Adipocyte (in vitro differentiated cells): ENCODE data around the gene MAJIN.

Source experiments
- DNase-seq: peaks from one replicate; pipeline ENCODE4 v3.0.0-alpha.2; 2015; ENCODE audit warnings: low read depth
- H3K27me3 ChIP-seq: replicated peaks from 2 replicates; pipeline ENCODE4 v1.7.0; 2013; ENCODE audit warnings: mild to moderate bottlenecking, low read length, moderate library complexity; ENCODE audit not compliant: control insufficient read depth, insufficient read depth
- H3K36me3 ChIP-seq: 2 replicates; pipeline ENCODE4 v1.7.0; 2013; ENCODE audit warnings: low read length, mild to moderate bottlenecking, moderate library complexity; ENCODE audit not compliant: control insufficient read depth, insufficient read depth, severe bottlenecking
- H3K4me1 ChIP-seq: 2 replicates; pipeline ENCODE4 v1.7.0; 2013; ENCODE audit warnings: mild to moderate bottlenecking, low read length, moderate library complexity; ENCODE audit not compliant: control insufficient read depth, insufficient read depth
- H3K4me3 ChIP-seq: 2 replicates; pipeline ENCODE4 v1.7.0; 2013; ENCODE audit warnings: mild to moderate bottlenecking, low read length, moderate library complexity
- H3K9ac ChIP-seq: 2 replicates; pipeline ENCODE4 v1.7.0; 2013; ENCODE audit warnings: mild to moderate bottlenecking, low read length, moderate library complexity
- H3K9me3 ChIP-seq: 2 replicates; pipeline ENCODE4 v1.7.0; 2013; ENCODE audit warnings: mild to moderate bottlenecking, low read length, moderate library complexity; ENCODE audit not compliant: control insufficient read depth

The MAJIN gene

DNA sequence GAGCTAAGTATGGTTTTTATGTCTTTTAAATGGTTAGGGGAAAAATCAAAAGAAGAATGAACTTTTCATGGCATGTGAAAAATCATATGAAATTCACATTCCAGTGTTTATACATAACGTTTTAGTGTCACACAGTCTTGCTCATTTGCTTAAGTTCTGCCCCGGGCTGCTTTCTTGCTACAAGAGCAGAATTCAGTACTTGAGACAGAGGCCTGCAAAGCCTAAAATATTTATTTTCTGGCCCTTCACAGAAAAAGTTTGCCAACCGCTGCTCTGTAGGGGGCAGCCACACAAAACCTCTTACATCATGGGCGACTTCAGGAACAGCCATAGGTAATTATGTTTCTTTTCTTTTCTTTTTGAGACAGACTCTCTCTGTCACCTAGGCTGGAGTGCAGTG lies 53.9 kb downstream of the MAJIN start:
- peaks cover 19% of the 10 kb centered on the region for H3K4me1 ChIP-seq
- H3K4me3 ChIP-seq: peak overlapping the region; percentile 83
- peak; percentile 85 for DNase-seq
- peaks cover 12% of the 10 kb centered on the region for H3K36me3 ChIP-seq
- H3K9ac ChIP-seq: peak overlapping the region; percentile 90
- no peaks in the 10 kb centered on the region for H3K27me3 ChIP-seq
- no peaks in the 10 kb centered on the region for H3K9me3 ChIP-seq

DNA sequence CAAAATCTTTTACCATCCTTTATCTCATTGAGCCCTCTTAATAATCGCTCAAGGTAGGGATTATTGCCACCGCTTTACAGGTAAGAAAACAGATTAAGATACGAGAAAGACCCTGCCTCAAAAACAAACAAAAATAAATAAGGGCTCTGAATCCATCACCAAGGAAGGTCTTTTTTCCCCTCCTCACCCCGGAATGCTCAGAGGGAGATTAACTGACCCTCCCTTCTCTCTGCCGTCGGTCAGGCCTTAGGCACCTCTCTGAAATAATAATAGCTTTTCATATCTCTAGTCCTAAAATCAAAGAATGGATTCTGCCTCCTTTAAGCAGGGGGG lies 54.3 kb downstream of the MAJIN start:
- peak overlapping the region; percentile 90 for H3K9ac ChIP-seq
- H3K9me3 ChIP-seq: no peaks in the 10 kb centered on the region
- peaks cover 16% of the 10 kb centered on the region for H3K36me3 ChIP-seq
- no peak for DNase-seq
- no peaks in the 10 kb centered on the region for H3K27me3 ChIP-seq
- peak overlapping the region; percentile 83 for H3K4me3 ChIP-seq
- peaks cover 19% of the 10 kb centered on the region for H3K4me1 ChIP-seq

DNA sequence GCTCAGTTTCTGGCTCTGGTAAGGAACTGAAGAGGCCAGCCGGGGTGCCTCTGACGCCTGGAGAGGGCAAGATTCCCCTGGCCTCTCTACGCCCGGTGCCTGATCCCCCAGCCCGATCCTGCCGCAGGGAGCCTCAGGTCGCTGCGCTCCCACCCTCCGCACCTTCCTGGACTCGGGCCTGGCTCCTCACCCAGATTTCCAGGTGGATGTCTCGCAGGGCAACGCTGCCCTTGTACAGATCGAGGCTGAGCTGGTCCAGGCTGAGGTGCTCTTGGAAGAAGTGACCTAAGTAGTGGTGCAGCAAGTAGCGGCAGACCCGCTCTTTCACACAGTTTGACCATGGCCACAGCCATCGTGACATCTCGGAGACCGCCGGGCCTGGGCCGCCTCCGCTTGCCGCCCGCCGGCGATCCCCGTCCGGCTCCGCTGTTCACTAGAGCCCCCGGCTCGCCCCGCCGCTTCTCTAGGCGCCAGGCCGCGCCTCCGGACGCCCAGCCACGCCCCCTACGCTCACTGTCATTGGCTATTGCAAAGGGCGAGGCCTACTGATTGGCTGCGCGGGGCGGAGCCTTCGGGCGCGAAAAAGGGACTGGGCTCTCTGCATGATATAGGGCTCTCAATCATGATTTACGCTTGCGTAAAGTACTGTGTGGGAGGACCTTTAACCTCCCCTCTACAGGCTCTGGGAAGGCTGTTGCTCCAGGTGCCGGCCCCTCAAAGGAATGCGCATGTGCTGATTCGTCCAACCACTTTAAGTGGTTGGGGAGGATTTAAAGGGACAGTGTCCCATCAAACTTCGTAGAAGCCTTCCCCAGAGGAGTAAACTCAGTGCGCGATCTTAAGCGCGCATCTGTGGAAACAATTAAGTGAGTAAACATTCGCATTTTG lies 54.9 kb downstream of the MAJIN start, which contains the start of gene ATG2A:
TSS of gene ATG2A (minus strand) at position 435 of the 888 bp plus-strand sequence. CDS start at position 361, 74 bp downstream.
- peaks cover 21% of the 10 kb centered on the region for H3K36me3 ChIP-seq
- no peaks in the 10 kb centered on the region for H3K27me3 ChIP-seq

DNA sequence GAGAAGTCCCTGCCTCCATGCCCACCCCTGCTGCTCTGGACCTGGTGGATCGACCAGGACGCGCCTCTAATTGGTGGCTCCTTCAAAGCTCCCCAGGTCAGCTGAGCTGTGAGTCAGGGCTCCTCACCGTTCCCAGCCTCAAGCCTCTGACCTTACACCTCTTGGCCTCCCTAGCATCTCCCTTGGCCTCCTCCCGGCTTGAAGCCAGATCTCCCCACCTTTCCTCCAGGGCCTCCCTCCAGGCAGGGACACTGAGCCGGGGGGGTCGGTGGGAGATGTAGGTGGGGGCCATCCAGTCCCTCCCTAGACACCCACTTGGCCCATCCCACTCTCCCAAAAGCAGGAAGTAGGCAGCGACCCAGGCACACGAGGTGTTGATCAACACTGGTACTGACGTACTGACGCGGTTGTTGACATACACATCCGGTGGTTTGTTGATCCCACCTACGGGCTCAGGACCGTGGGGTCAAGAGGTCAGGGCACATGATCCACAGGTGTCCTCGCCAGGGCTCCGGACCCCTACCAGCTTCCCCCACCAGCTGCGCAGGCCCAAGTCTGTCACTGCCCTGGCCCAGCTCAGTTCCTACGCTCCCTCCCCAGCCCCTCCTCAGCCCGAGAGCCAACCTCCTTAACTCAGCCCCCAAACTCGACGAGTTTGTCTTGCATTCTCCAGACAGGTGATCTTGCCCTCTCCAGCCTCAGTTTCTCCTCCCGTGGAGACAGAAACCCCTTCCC lies 55.7 kb downstream of the MAJIN start:
- peaks cover 19% of the 10 kb centered on the region for H3K4me1 ChIP-seq
- H3K36me3 ChIP-seq: peaks cover 29% of the 10 kb centered on the region
- no peaks in the 10 kb centered on the region for H3K9me3 ChIP-seq
- DNase-seq: peak; percentile 47
- peak overlapping the region; percentile 95 for H3K4me3 ChIP-seq
- no peaks in the 10 kb centered on the region for H3K27me3 ChIP-seq
- H3K9ac ChIP-seq: peak overlapping the region; percentile 97

More for the DNA sequence above, 54.9 kb downstream of the MAJIN start, which contains the start of gene ATG2A:
- Histone ChIP-seq H3K9me3 (no peaks in the 10 kb centered on the region), H3K9ac (peak within 1 kb of the TSS; percentile 97), H3K4me3 (peak within 1 kb of the TSS; percentile 95), H3K4me1 (peaks cover 19% of the 10 kb centered on the region)
- DNase-seq: peak; percentile 99

DNA sequence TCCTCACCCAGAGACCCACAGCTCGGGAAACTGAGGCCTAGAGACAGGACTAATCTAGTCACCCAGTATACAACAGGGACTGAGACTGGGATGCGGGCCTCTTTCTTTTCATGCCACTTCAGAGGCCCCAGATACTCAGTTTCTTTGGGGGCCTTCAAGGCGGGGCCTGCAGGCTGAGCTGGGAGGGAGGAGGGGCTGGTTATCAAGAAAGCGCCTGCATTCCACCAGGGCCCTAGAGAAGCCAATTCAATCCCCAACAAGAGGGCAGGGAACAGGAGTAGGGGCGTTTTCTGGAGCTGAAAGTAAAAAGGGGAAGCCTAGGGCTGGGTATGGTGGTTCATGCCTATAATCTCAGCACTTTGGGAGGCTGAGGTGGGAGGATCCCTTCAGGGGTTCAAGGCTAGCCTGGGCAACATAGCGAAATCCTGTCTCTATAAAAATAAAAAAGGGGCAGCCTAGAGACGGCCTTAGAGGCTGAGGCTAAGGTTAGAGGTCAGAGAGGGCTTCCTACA lies 56.5 kb downstream of the MAJIN start:
- peak overlapping the region; percentile 95 for H3K4me3 ChIP-seq
- DNase-seq: no peak

DNA sequence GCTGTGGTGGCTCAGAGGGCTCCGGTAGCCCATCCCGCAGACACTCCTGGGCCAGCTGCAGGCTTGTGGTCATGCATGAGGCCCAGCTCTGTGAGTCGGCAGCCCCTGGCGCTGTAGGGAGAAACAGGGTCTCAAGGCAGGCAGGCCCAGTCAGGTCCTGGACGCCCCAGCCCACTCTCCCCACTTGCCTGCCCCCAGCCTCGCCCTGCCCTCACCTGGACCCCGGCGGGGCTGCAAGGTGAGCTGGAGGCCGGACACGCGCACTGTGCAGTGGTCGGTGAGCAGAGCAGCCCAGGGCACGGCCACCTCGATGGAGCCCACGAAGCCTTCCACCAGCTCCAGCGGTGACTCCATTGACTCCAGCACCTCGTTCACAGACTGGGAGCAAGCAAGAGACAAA lies 57.8 kb downstream of the MAJIN start:
- peaks cover 19% of the 10 kb centered on the region for H3K4me1 ChIP-seq
- H3K9me3 ChIP-seq: no peaks in the 10 kb centered on the region
- no peak for DNase-seq
- no peak overlapping the region for H3K4me3 ChIP-seq
- H3K27me3 ChIP-seq: no peaks in the 10 kb centered on the region
- H3K9ac ChIP-seq: no peak overlapping the region
- H3K36me3 ChIP-seq: peaks cover 46% of the 10 kb centered on the region

More for the DNA sequence above, 56.5 kb downstream of the MAJIN start:
- Histone ChIP-seq H3K4me1 (peaks cover 19% of the 10 kb centered on the region), H3K9ac (peak overlapping the region; percentile 97), H3K36me3 (peaks cover 36% of the 10 kb centered on the region), H3K27me3 (no peaks in the 10 kb centered on the region), H3K9me3 (no peaks in the 10 kb centered on the region)

DNA sequence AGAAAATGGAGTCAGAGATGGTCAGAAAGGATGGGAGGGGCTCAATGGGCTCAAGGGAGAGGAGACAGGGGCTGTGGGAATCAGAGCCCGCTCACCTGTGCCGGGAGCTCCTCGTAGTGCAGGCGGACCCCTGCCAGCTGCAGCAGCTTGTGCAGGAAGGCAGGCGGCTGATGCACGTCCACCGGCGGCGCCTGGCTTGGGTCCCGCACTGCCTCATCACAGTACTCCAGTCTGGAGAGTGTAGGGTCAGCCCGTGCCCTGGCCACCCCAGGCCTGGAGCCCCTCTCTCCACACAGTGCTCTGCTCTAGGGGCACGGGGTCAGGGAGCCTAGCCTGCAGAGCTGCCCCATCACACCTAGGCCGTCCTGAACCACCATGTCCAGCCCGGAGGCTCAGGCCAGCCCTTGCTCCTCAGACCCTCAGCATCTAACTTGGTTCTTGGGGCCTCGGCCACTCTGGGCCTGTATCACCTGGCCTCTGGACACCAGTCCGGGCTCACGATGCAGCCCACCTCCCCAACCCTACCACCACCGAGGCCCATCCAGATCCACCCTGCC lies 58.7 kb downstream of the MAJIN start:
- peaks cover 16% of the 10 kb centered on the region for H3K4me1 ChIP-seq
- H3K36me3 ChIP-seq: peaks cover 48% of the 10 kb centered on the region
- H3K9ac ChIP-seq: no peak overlapping the region
- H3K27me3 ChIP-seq: no peaks in the 10 kb centered on the region
- H3K9me3 ChIP-seq: no peaks in the 10 kb centered on the region
- DNase-seq: no peak
- H3K4me3 ChIP-seq: no peak overlapping the region

DNA sequence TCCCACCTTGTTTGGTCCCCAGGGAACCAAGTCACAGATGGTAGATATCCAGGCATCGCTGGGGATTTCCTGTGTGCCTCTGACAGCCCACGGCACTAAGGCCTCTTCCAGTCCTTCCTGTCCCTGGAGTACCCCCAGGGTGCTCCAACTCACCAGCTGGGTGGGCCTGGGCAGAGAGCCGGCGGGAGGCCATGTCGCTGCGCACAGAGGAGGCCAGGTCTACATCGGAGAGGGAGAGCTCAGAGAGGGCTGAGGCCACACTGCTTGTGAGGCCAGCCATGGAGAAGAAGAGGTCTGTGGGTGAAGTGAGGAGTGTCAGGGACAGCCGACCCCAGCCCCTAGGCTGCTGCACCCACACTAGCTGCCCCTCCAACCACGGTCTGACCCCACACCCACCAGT lies 60.2 kb downstream of the MAJIN start:
- no peak overlapping the region for H3K4me3 ChIP-seq
- no peaks in the 10 kb centered on the region for H3K9me3 ChIP-seq
- no peaks in the 10 kb centered on the region for H3K27me3 ChIP-seq
- no peak for DNase-seq
- H3K36me3 ChIP-seq: peaks cover 59% of the 10 kb centered on the region
- H3K4me1 ChIP-seq: peaks cover 9% of the 10 kb centered on the region
- H3K9ac ChIP-seq: no peak overlapping the region

DNA sequence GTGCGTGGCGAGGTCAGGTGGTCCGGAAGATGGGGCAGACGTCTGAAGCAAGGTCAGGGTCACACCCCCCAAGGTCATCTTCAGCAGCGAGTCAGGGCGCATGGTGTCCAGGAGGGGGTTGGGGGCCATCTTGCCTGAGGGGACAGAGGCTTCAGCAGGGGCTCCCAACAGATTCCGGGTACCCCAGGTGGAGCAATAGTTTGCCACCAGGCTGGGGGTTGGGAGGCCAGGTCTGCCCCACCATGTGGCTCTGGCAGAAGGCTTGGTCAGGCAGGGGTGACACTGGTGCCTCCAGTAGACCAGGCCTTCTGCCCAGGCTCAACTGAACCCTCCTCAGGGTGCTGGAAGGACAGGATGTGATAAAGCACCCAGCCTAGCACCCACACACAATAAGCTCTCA lies 60.8 kb downstream of the MAJIN start:
- H3K9ac ChIP-seq: no peak overlapping the region
- H3K36me3 ChIP-seq: peaks cover 65% of the 10 kb centered on the region
- no peak overlapping the region for H3K4me3 ChIP-seq
- DNase-seq: no peak
- no peaks in the 10 kb centered on the region for H3K9me3 ChIP-seq
- peaks cover 6% of the 10 kb centered on the region for H3K4me1 ChIP-seq
- no peaks in the 10 kb centered on the region for H3K27me3 ChIP-seq

DNA sequence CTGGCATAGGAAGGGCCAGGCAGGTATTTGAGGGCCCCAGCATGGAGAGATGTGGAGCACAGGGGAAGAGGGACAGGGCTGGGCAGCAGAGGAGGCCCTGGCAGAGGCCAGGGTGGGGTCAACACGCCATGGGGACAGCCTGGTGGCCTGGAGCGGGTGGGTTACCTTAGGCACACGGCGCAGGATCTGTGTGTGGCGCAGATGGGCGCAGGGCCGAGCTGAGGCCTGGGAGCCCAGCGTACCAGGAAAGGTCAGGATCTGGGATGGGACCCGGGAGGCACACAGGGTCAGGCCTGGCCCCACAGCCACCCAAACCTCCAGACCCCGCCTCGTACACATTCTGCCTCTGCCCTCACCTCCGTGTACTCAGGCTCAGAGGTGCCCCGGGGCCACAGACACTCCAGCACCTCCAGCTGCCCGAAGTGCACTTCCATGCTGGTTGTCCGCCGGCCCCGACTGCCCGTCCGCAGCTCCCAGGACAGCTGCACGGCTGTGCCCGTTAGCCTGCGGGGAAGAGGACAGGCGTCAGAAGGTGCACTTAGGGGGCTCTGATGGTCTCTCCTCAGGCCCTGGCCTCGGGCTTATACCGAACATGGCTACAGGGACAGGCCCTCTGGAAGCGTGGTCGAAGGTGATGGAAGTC lies 61.3 kb downstream of the MAJIN start:
- Histone ChIP-seq H3K27me3 (no peaks in the 10 kb centered on the region), H3K4me1 (no peaks in the 10 kb centered on the region), H3K4me3 (no peak overlapping the region), H3K36me3 (peaks cover 70% of the 10 kb centered on the region), H3K9ac (no peak overlapping the region), H3K9me3 (no peaks in the 10 kb centered on the region)
- no peak for DNase-seq
